ENCODE data around the gene THSD4. TPM values are rescaled to one million over a fixed set of nuclear protein-coding genes. Genes with fewer than 3 reads are reported as not detected.

THSD4 gene
- polyA plus RNA-seq, 10 donors, result 17.7 to 40.4 (median 25.8) TPM

GRCh38 chr15:71328453-71328852, 213.2 kb downstream of the THSD4 start:
- DNase-seq, result peak in 1 of 3 donors; percentile 34

- DNase-seq, result peak; percentile 24 to 65 (median 65)
Measured at GRCh38 chr15:71329041-71329440, 213.8 kb downstream of the THSD4 start.

- no peak for DNase-seq
Measured at GRCh38 chr15:71329497-71330260, 214.4 kb downstream of the THSD4 start.

- DNase-seq, result peak in 1 of 3 donors; percentile 62
Measured at GRCh38 chr15:71330638-71331162, 215.4 kb downstream of the THSD4 start.

- DNase-seq, result peak in 1 of 3 donors; percentile 58
Measured at GRCh38 chr15:71331173-71331572, 215.9 kb downstream of the THSD4 start.

GRCh38 chr15:71332431-71333004, 217.2 kb downstream of the THSD4 start:
- peak in 1 of 3 donors; percentile 19 for DNase-seq

GRCh38 chr15:71333136-71333700, 217.9 kb downstream of the THSD4 start:
- peak in 1 of 3 donors; percentile 35 for DNase-seq

- DNase-seq, result peak in 1 of 3 donors; percentile 23
Measured at GRCh38 chr15:71333839-71334238, 218.6 kb downstream of the THSD4 start.

GRCh38 chr15:71334434-71334833, 219.2 kb downstream of the THSD4 start:
- DNase-seq, result no peak

- DNase-seq, result peak in 2 of 3 donors; percentile 14 to 60
Measured at GRCh38 chr15:71334873-71335272, 219.6 kb downstream of the THSD4 start.

- DNase-seq, result peak in 2 of 3 donors; percentile 24 to 60
Measured at GRCh38 chr15:71335591-71335990, 220.3 kb downstream of the THSD4 start.

- DNase-seq, result no peak
Measured at GRCh38 chr15:71336671-71337070, 221.4 kb downstream of the THSD4 start.

- DNase-seq, result no peak
Measured at GRCh38 chr15:71337197-71337845, 222.1 kb downstream of the THSD4 start.

GRCh38 chr15:71338265-71338664, 223.0 kb downstream of the THSD4 start:
- no peak for DNase-seq

- no peak for DNase-seq
Measured at GRCh38 chr15:71338827-71339542, 223.7 kb downstream of the THSD4 start.

- no peak for DNase-seq
Measured at GRCh38 chr15:71341811-71342550, 226.7 kb downstream of the THSD4 start.

- DNase-seq, result no peak
Measured at GRCh38 chr15:71342658-71343057, 227.4 kb downstream of the THSD4 start.

GRCh38 chr15:71344316-71344715, 229.0 kb downstream of the THSD4 start:
- no peak for DNase-seq

GRCh38 chr15:71345186-71345585, 229.9 kb downstream of the THSD4 start:
- DNase-seq, result no peak

- DNase-seq, result no peak
Measured at GRCh38 chr15:71346464-71346863, 231.2 kb downstream of the THSD4 start.

- DNase-seq, result no peak
Measured at GRCh38 chr15:71348597-71348996, 233.3 kb downstream of the THSD4 start.
